Urinary bladder (tissue), 4 donors: ENCODE results near the gene CACNA1D. TPM values are rescaled to one million over a fixed set of nuclear protein-coding genes. Genes with fewer than 3 reads are reported as not detected.

Source experiments
- DNase-seq: peaks from one replicate; pipeline ENCODE4 v3.0.0-alpha.2; 2015; ENCODE audit errors: extremely low spot score
- H3K27ac ChIP-seq: one replicate; pipeline ENCODE4 v1.5.1; 2013; ENCODE audit warnings: low read depth, mild to moderate bottlenecking, moderate library complexity
- H3K36me3 ChIP-seq: one replicate; pipeline ENCODE4 v1.6.1; 2013; ENCODE audit warnings: mild to moderate bottlenecking, moderate library complexity; ENCODE audit not compliant: insufficient read depth
- H3K4me1 ChIP-seq: one replicate; pipeline ENCODE4 v1.6.1; 2013; ENCODE audit warnings: mild to moderate bottlenecking, moderate library complexity; ENCODE audit not compliant: insufficient read depth
- H3K4me3 ChIP-seq: one replicate; pipeline ENCODE4 v1.5.1; 2013; ENCODE audit warnings: low read depth, low read length
- WGBS: extraction: QIAGEN DNeasy Blood & Tissue Kit; methylation state at CpG from one replicate; pipeline ENCODE4 v1.1.7; 2013; 5-methylcytosine and 5-hydroxymethylcytosine counted together
- polyA plus RNA-seq: library from polyadenylated mRNA; stranded (reverse); fragments of 200-250 nt; gene quantifications from one replicate; pipeline ENCODE4 v1.2.3, GENCODE V29; 2013
- total RNA-seq: library from RNA; depleted of rRNA; stranded (reverse); fragments of >200 nt; gene quantifications from one replicate; pipeline ENCODE4 v1.2.3, GENCODE V29; 2014
- donor health status: healthy with polysubstance abuse.
- donor health status: healthy.

CACNA1D gene
- total and polyA plus RNA-seq, 2 donors: 1.6 to 23.5 TPM

- 87% methylated on average over 15 of the region's 15 CpGs for WGBS
- H3K27ac ChIP-seq: no peak overlapping the region
- no peaks in the 10 kb centered on the region for H3K36me3 ChIP-seq
- DNase-seq: no peak
- no peak overlapping the region for H3K4me3 ChIP-seq
- H3K4me1 ChIP-seq: no peaks in the 10 kb centered on the region
Measured at GRCh38 chr3:53694666-53695323, 200.4 kb downstream of the CACNA1D start.

- no peak overlapping the region for H3K27ac ChIP-seq
- DNase-seq: no peak
- H3K4me1 ChIP-seq: no peaks in the 10 kb centered on the region
- H3K4me3 ChIP-seq: no peak overlapping the region
- H3K36me3 ChIP-seq: no peaks in the 10 kb centered on the region
- 80% methylated on average over 7 of the region's 7 CpGs for WGBS
Measured at GRCh38 chr3:53695324-53695690, 200.9 kb downstream of the CACNA1D start.

DNA sequence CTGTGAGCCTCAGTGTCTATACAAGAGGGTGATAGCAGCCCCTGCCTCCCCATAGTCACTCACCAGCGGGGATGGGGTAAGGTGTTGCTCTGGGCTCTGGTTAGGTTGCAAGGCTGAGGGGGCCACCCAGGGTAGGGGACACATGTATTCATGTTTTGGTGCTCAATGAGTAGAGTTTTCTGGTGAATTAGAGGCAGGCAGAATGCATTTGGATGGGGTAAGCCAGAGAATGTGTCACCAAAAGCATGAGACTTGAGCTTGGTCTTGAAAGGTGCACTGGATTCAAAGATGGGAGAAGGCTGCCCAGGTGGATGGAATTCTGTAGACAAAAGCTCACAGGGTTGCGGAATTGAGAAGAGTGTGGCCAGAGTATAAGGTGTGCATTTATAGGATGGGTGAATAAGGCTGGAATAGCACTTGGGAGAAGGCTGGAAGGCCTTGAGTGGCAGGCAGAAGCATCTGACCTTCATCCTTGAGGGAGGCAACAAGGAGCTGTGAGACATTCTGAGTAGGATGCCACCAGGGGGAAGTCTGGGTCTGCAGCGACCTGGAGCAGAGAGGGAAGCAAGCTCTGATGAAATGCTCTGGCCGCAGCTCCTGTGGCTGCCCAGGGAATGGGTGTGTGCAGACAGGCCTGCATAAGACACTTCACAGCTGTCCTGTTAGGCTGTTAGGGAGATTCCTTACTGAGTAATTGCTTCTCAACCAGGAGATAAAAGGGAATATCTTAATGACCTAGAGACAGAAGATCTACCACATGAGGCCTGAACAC, 202.2 kb downstream of the CACNA1D start:
- Histone ChIP-seq H3K27ac (no peak overlapping the region), H3K36me3 (no peaks in the 10 kb centered on the region), H3K4me1 (no peaks in the 10 kb centered on the region), H3K4me3 (no peak overlapping the region)
- DNase-seq: no peak
- 65% methylated on average over 4 of the region's 4 CpGs for WGBS

DNA sequence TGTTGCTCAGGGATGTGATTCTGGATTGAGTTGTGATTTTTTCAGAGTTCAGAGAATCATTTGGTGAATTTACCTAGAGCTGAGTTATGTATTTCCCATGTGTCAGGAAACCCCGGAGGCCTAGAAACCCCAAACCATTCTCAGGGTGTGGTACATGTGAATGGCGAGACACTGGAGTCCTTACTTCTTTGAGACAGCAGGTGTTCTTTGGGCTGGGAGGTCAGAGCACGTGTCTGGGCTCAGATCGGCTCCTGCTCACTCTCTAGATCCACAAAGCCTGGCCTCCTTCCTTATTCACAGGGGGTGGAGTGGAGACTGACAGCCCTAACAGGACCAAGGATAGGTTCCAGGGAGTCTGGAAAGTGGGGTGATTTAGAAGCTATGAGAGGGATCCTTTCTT, 206.0 kb downstream of the CACNA1D start:
- Histone ChIP-seq H3K27ac (no peak overlapping the region), H3K4me3 (no peak overlapping the region), H3K4me1 (no peaks in the 10 kb centered on the region), H3K36me3 (no peaks in the 10 kb centered on the region)
- DNase-seq: no peak
- WGBS: 85% methylated on average over 4 of the region's 4 CpGs

DNA sequence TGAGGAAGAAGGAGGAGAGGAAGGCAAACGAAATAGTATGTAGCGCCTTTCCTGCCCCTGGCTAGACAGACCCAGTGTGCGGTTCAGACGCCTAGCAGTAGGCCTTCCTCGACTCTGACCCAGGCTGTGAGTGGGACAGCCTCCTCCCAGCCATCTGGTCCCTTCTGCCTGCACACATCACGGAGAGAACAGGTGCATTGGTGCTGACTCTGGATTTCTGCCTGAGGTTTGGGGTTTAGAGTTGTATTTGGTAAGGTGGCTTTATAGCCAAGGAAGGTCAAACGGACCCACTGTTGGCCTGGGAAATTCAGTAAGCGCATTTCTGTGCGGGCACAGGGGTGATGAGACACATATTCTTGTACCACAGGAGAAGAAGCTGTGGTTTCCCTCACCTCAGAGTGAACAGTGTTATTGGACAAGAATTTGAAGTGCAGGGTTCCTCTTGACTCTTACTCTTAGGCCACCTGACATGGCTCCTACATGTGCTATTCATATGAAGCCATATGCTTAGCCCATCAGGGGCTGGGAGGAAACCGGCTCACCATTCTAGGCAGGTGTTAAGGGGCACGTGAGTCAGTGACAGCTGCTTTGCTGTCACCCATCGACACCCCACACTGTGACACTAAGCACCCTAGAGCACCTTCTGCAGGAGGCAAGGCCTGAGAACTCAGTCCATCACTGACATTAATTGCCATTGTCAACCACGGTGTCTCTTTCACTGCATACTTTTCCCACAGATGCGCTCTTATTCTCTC, 208.5 kb downstream of the CACNA1D start:
- Histone ChIP-seq H3K4me1 (no peaks in the 10 kb centered on the region), H3K36me3 (no peaks in the 10 kb centered on the region), H3K4me3 (no peak overlapping the region), H3K27ac (no peak overlapping the region)
- no peak for DNase-seq
- 90% methylated on average over 14 of the region's 14 CpGs for WGBS

- Histone ChIP-seq H3K27ac (no peak overlapping the region), H3K4me1 (no peaks in the 10 kb centered on the region), H3K36me3 (no peaks in the 10 kb centered on the region), H3K4me3 (no peak overlapping the region)
- no peak for DNase-seq
- 92% methylated on average over 14 of the region's 14 CpGs for whole genome bisulfite sequencing
Measured at GRCh38 chr3:53703630-53704362, 209.4 kb downstream of the CACNA1D start.

DNA sequence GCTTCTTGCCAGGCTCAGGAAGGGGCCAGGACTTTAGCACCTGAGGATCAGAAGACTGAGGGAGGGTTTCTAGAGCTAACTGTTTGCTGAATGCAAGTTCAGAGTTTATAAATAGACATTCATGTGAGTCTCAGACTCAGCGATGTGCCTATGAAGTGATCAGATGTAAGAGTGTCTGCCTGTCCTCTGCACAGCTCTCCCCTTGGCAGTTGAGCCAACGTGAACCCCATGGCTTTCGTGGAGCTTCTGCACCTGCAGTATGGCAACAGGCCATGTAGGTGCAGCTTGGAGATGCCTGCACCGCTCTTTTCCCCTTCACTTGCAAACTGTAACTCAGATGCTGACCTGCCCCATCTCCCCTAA, 209.9 kb downstream of the CACNA1D start:
- Histone ChIP-seq H3K4me1 (no peaks in the 10 kb centered on the region), H3K36me3 (no peaks in the 10 kb centered on the region), H3K4me3 (no peak overlapping the region), H3K27ac (no peak overlapping the region)
- no peak for DNase-seq
- WGBS: 86% methylated on average over 4 of the region's 4 CpGs

GRCh38 chr3:53705024-53705745, 210.8 kb downstream of the CACNA1D start:
- WGBS: 73% methylated on average over 11 of the region's 11 CpGs
- DNase-seq: no peak
- Histone ChIP-seq H3K4me3 (no peak overlapping the region), H3K27ac (no peak overlapping the region), H3K4me1 (no peaks in the 10 kb centered on the region), H3K36me3 (no peaks in the 10 kb centered on the region)

DNA sequence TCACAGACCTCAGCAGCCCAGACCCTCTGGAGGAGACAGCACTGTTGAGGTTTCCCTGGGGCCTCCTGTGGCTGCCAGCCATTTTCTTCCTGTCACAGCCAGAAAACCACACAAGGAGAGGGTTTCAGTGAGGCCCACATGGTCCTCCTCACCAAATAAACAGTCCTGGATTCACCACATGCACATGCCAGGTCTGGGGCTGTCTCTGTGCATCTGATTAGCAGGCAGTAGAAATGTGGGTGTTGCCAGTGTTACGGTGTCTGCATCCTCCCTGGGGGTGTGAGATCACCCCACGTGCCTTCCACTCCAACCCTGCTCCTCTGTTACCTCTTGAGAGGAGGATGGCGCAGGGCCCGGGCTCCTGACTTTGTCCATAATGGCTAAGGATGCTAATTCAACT, 211.4 kb downstream of the CACNA1D start:
- Histone ChIP-seq H3K27ac (no peak overlapping the region), H3K36me3 (no peaks in the 10 kb centered on the region), H3K4me1 (no peaks in the 10 kb centered on the region), H3K4me3 (no peak overlapping the region)
- no peak for DNase-seq
- 79% methylated on average over 4 of the region's 4 CpGs for WGBS

- Histone ChIP-seq H3K4me1 (no peaks in the 10 kb centered on the region), H3K27ac (no peak overlapping the region), H3K4me3 (no peak overlapping the region), H3K36me3 (no peaks in the 10 kb centered on the region)
- no peak for DNase-seq
Measured at GRCh38 chr3:53707222-53707621, 212.8 kb downstream of the CACNA1D start.

DNA sequence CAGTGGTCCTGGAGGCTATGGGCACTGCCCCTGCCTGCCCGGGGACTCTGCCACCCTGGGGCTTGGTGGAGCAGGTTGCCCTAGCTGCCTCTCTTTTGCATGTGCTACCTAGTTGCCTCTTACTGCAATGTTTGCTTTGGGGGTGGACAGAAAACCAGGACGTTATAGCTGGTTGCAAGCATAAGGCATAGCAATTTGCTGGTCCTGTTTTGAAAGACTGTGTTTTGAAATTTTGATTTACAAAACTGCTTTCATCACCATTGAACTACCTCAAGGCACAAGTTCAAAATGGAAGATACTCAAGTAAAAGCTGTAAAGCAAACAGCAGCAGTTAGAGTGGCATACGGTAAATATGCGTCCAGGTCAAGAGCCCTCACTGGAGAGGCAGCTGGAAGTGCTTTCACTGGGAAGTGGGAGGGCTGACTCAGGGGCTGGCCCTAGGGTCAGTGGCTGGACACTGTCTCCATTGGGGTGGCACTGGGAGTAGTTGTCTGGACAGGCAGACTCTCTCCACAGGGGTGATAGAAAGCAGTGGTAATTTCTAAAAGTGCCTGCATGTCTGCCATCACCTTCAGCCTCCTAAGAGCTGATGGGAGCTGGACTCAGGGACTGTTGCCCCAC, 213.7 kb downstream of the CACNA1D start:
- Histone ChIP-seq H3K4me1 (no peaks in the 10 kb centered on the region), H3K36me3 (no peaks in the 10 kb centered on the region), H3K27ac (no peak overlapping the region), H3K4me3 (no peak overlapping the region)
- DNase-seq: no peak
- 72% methylated on average over 4 of the region's 4 CpGs for WGBS

DNA sequence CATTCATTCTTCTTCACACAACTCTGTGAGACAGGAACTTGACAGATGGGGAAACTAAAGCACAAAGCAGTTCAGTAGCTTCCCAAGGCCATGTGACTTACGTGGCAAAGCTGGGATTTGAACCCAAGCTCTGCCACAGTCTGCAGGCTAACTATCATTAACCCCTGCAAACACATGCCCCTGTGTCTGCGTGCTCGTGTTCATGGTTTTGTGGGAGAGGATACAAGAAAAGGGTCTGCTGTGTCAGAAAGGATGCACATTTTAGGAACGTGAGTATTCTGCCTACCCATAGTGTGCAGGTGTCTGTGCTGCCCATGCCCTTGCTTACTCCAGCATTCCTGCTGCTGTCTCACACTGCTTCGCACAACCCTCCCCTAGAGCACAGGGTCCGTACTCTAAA, 214.8 kb downstream of the CACNA1D start:
- no peaks in the 10 kb centered on the region for H3K4me1 ChIP-seq
- H3K27ac ChIP-seq: no peak overlapping the region
- 92% methylated on average over 6 of the region's 6 CpGs for WGBS
- DNase-seq: no peak
- no peak overlapping the region for H3K4me3 ChIP-seq
- H3K36me3 ChIP-seq: no peaks in the 10 kb centered on the region
